RWPE2 (cell line): Measurements from ENCODE around the gene DTX3L.
"Not testable (repeated sequence)": the region's sequence is repeated elsewhere in the genome, so short reads cannot be mapped to it uniquely, and the experiment has no call there.

ENCODE experiments used
- ATAC-seq: fragments of 200-7000 bp; cut with Tn5 transposase; 3 replicates; pipeline ENCODE4 v1.9.1; 2021; ENCODE audit warnings: low read depth
- DNase-seq: peaks from one replicate; pipeline ENCODE4 v3.0.0-alpha.2; 2020; ENCODE audit warnings: low spot score
- H3K27ac ChIP-seq: fragments of 450-650 bp; 2 replicates; pipeline ENCODE4 v1.5.1; 2017; ENCODE audit warnings: mild to moderate bottlenecking; ENCODE audit not compliant: poor library complexity, severe bottlenecking
- H3K27me3 ChIP-seq: fragments of 250-450 bp; sonication (Bioruptor Pico); 2 replicates; pipeline ENCODE4 v1.5.1; 2021; ENCODE audit warnings: mild to moderate bottlenecking, moderate library complexity; ENCODE audit not compliant: insufficient read depth, poor library complexity, severe bottlenecking
- H3K36me3 ChIP-seq: fragments of 250-450 bp; sonication (Bioruptor Pico); 2 replicates; pipeline ENCODE4 v1.5.1; 2020; ENCODE audit warnings: low read depth, mild to moderate bottlenecking, moderate library complexity
- H3K4me1 ChIP-seq: fragments of 250-450 bp; sonication (Bioruptor Pico); 2 replicates; pipeline ENCODE4 v1.5.1; 2021; ENCODE audit warnings: mild to moderate bottlenecking, moderate library complexity; ENCODE audit not compliant: insufficient read depth, poor library complexity, severe bottlenecking
- H3K4me3 ChIP-seq: fragments of 250-450 bp; sonication (Bioruptor Pico); 2 replicates; pipeline ENCODE4 v1.5.1; 2021; ENCODE audit warnings: mild to moderate bottlenecking, moderate library complexity; ENCODE audit not compliant: severe bottlenecking
- H3K9me3 ChIP-seq: fragments of 250-450 bp; sonication (Bioruptor Pico); 2 replicates; pipeline ENCODE4 v1.5.1; 2021; ENCODE audit warnings: mild to moderate bottlenecking, moderate library complexity; ENCODE audit not compliant: severe bottlenecking
- TF ChIP-seq, protein P1 (sequence below): fragments of 450-650 bp; IDR thresholded peaks from one replicate; pipeline ENCODE4 v1.5.1; 2017; ENCODE audit warnings: mild to moderate bottlenecking, moderate library complexity; ENCODE audit not compliant: poor library complexity, severe bottlenecking

The DTX3L gene

DNA sequence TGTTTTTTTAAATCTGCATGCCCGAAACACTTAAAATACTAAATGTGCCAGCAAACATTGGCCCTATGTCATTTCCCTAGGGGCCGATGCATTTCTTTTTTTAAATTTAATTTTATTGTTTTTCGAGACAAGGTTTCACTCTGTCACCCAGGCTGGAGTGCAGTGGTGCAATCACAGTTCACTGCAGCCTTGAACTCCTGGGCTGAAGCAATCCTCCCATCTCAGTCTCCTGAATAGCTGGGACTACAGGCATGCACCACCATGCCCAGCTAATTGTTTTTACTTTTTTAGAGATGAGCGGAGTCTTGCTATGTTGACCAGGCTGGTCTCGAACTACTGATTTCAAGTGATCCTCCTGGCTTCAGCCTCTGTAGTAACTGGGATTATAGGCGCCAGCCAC lies 5.5 kb upstream of the DTX3L start:
- no peaks in the 10 kb centered on the region for H3K27me3 ChIP-seq
- H3K4me1 ChIP-seq = no peaks in the 10 kb centered on the region
- DNase-seq (no peak), ATAC-seq (no peak)
- H3K9me3 ChIP-seq = no peaks in the 10 kb centered on the region
- no peak overlapping the region for H3K4me3 ChIP-seq
- TF ChIP-seq, protein P1, sequence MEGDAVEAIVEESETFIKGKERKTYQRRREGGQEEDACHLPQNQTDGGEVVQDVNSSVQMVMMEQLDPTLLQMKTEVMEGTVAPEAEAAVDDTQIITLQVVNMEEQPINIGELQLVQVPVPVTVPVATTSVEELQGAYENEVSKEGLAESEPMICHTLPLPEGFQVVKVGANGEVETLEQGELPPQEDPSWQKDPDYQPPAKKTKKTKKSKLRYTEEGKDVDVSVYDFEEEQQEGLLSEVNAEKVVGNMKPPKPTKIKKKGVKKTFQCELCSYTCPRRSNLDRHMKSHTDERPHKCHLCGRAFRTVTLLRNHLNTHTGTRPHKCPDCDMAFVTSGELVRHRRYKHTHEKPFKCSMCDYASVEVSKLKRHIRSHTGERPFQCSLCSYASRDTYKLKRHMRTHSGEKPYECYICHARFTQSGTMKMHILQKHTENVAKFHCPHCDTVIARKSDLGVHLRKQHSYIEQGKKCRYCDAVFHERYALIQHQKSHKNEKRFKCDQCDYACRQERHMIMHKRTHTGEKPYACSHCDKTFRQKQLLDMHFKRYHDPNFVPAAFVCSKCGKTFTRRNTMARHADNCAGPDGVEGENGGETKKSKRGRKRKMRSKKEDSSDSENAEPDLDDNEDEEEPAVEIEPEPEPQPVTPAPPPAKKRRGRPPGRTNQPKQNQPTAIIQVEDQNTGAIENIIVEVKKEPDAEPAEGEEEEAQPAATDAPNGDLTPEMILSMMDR = no peak
- no peak overlapping the region for H3K27ac ChIP-seq
- peaks cover 46% of the 10 kb centered on the region for H3K36me3 ChIP-seq

DNA sequence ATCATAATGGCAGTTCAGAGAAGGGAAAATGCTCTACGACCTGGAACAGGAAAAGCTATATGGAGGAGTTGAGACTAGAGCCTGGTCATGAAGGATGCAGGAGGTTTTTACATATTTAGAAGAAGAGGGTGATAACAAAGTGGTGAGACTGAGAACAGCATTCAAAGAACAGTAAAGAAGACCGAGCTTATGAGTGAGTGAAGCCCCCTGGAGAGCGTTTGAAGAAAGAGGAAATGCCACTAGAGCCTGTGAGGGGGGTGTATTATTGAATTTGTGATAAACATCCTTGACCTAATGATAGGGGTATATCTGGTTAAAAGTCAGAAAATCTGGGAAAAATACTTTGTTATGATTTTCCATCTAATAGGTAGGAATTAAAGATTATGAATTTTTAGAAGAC lies 4.2 kb upstream of the DTX3L start:
- ATAC-seq = no peak
- no peaks in the 10 kb centered on the region for H3K27me3 ChIP-seq
- TF ChIP-seq, protein P1 = no peak
- no peaks in the 10 kb centered on the region for H3K4me1 ChIP-seq
- no peak for DNase-seq
- H3K4me3 ChIP-seq = no peak overlapping the region
- H3K27ac ChIP-seq = no peak overlapping the region
- no peaks in the 10 kb centered on the region for H3K9me3 ChIP-seq
- peaks cover 39% of the 10 kb centered on the region for H3K36me3 ChIP-seq

DNA sequence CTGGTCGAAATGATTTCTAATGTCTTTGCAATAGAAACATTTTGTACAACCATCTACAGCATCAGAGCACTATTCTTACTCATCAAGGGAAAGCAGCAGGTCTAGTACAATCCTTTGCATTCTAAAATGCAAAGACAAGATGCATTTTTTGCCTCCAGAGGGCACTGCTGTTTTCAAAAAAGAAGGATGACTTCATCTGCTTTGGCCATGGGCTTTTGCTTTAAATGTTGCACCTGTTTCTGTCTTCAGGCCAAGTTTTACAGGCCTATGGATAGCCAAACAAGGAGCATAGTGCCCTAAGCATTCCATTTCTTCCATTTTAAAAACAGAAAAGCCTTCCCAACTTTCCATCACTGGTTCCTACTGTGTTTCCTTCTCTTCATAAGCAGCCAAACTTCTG lies 3.5 kb upstream of the DTX3L start:
- Histone ChIP-seq H3K27me3 (no peaks in the 10 kb centered on the region), H3K36me3 (peaks cover 31% of the 10 kb centered on the region), H3K4me1 (no peaks in the 10 kb centered on the region), H3K27ac (no peak overlapping the region), H3K9me3 (no peaks in the 10 kb centered on the region), H3K4me3 (no peak overlapping the region)
- TF ChIP-seq, protein P1 = peak; percentile 73
- ATAC-seq = no peak
- no peak for DNase-seq

DNA sequence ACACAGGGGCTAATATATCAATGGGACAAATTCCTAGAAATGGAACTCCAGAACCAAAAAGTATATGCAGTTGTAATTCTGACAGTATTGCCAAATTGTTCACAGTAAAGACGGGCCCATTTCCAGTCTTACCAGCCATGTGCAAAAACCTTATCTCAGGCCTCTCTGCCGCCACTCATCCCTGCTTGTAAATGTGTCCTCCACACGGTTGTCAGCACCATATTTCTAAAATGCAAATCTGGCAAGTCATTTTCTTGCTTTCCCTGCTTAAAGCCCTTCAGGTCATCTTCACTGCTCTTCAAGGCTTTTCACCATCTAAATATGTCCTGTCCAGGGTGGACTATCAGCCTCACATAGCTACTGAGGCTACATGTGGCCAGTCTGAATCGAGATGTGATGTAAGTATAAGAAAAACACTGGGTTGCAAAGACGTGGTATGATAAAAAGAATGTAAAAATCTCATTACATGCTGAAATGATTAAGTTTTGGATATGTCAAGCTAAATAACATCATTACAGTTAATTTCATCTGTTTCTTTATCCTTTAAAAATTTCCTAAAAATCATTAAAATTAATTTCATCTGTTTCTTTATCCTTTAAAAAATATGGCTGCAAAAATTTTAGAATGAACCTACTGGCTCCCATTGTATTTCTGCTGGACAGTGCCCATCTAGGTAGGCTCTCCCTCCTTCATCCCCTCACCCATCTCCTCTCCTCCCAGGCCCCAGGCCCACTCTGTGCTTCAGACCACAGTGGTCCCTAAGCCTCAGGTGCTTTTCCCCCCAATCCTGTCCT lies 1.0 kb upstream of the DTX3L start:
- TF ChIP-seq, protein P1 = no peak
- H3K9me3 ChIP-seq = no peaks in the 10 kb centered on the region
- H3K4me1 ChIP-seq = no peaks in the 10 kb centered on the region
- H3K4me3 ChIP-seq = peak overlapping the region; percentile 48
- H3K27ac ChIP-seq = peak overlapping the region; percentile 52
- no peak for DNase-seq
- H3K36me3 ChIP-seq = peaks cover 23% of the 10 kb centered on the region
- ATAC-seq = no peak
- no peaks in the 10 kb centered on the region for H3K27me3 ChIP-seq

DNA sequence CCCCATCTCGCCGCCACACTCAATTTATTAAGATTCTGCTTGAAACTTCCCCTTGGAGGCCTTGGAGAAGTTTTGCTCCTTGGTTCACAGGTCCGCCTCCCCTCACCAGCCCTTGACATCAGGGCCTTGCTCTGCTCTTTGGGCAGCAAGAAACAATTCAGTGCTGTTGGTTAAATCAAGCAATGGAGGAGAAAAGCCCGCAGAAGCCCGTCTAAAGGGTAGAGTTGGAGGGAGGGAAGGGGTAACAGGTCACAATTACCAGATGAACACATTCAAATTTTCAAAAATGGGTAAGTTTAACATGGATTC lies 467 bp upstream of the DTX3L start:
- no peaks in the 10 kb centered on the region for H3K4me1 ChIP-seq

DNA sequence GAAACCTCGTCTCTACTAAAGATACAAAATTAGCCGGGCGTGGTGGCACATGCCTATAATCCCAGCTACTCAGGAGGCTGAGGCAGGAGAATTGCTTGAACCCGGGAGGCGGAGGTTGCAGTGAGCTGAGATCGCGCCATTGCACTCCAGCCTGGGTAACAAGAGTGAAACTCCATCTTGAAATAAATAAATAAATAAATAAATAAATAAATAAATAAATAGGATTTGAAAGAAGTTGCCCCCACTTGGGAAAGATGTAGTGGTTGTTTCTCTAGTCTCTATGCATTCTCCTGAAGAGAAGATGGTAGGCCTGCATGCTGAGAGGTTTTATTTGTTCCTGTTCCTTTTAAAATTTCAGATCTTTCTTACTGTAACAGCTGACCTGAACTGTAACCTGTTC lies 4.0 kb downstream of the DTX3L start:
- H3K4me1 ChIP-seq, H3K27me3 ChIP-seq, H3K9me3 ChIP-seq, DNase-seq, H3K27ac ChIP-seq, H3K4me3 ChIP-seq, ATAC-seq: not testable (repeated sequence)
- H3K36me3 ChIP-seq = peaks cover 27% of the 10 kb centered on the region

More for the DNA sequence above, 467 bp upstream of the DTX3L start:
- DNase-seq = no peak
- Histone ChIP-seq H3K9me3 (no peaks in the 10 kb centered on the region), H3K36me3 (peaks cover 22% of the 10 kb centered on the region), H3K27me3 (no peaks in the 10 kb centered on the region), H3K27ac (peak overlapping the region; percentile 52), H3K4me3 (peak overlapping the region; percentile 48)
- peak; percentile 8; the same call in 1 of the 3 replicates for ATAC-seq
- TF ChIP-seq, protein P1 = no peak
